HepG2 (cell line): ENCODE results near the gene DMGDH. TPM values are rescaled to one million over a fixed set of nuclear protein-coding genes. Genes with fewer than 3 reads are reported as not detected.

Experiments used
- ARID3A ChIP-seq: IDR thresholded peaks from 2 replicates; pipeline ENCODE4 v1.6.1; 2012; ENCODE audit warnings: low read depth, low read length, improper control_type of control experiment
- BATF2 ChIP-seq: sonication (generic); formaldehyde crosslinking; IDR thresholded peaks from 2 replicates; pipeline ENCODE4 v1.8.0; 2022; ENCODE audit warnings: mild to moderate bottlenecking, missing genetic modification reagents, moderate library complexity
- CREB3 ChIP-seq: sonication (generic); formaldehyde crosslinking; IDR thresholded peaks from 2 replicates; pipeline ENCODE4 v1.5.0; 2020; ENCODE audit warnings: missing genetic modification reagents
- CREM ChIP-seq, 2 experiments: sonication (generic) in 1 of 2; formaldehyde crosslinking in 1 of 2; IDR thresholded peaks; 2 replicates each; pipeline versions ENCODE4 v1.4.0 to v1.6.1; 2016 to 2020; ENCODE audit warnings: antibody characterized with exemption in 1 of 2, mild to moderate bottlenecking in 1 of 2, missing genetic modification reagents in 1 of 2
- ETV6 ChIP-seq: sonication (generic); formaldehyde crosslinking; conservative IDR thresholded peaks from 2 replicates; pipeline ENCODE4 v1.4.0; 2020; ENCODE audit warnings: missing genetic modification reagents
- FOXA3 ChIP-seq: IDR thresholded peaks from 2 replicates; pipeline ENCODE4 v1.6.1; 2016; ENCODE audit warnings: missing genetic modification reagents, missing compliant biosample characterization
- HNF4A ChIP-seq: sonication (generic); formaldehyde crosslinking; IDR thresholded peaks from 2 replicates; pipeline ENCODE4 v1.4.0; 2020; ENCODE audit warnings: missing genetic modification reagents
- KDM5A ChIP-seq: fragments of 200-600 bp; sonication (generic); IDR thresholded peaks from 2 replicates; pipeline ENCODE4 v1.7.0; 2018; ENCODE audit warnings: antibody characterized with exemption, mild to moderate bottlenecking, low read length, borderline replicate concordance
- NR0B2 ChIP-seq: sonication (generic); formaldehyde crosslinking; IDR thresholded peaks from 2 replicates; pipeline ENCODE4 v1.4.0; 2020; ENCODE audit warnings: mild to moderate bottlenecking, missing genetic modification reagents
- POGZ ChIP-seq: sonication (generic); formaldehyde crosslinking; IDR thresholded peaks from 2 replicates; pipeline ENCODE4 v1.4.0; 2020; ENCODE audit warnings: mild to moderate bottlenecking, missing genetic modification reagents
- RFX3 ChIP-seq: IDR thresholded peaks from 2 replicates; pipeline ENCODE4 v1.6.1; 2016; ENCODE audit warnings: missing biosample characterization, missing genetic modification reagents
- RORA ChIP-seq: sonication (generic); formaldehyde crosslinking; IDR thresholded peaks from 2 replicates; pipeline ENCODE4 v1.5.0; 2020; ENCODE audit warnings: mild to moderate bottlenecking, missing genetic modification reagents, moderate library complexity
- SP5 ChIP-seq: IDR thresholded peaks from 2 replicates; pipeline ENCODE4 v1.6.1; 2016; ENCODE audit warnings: low read depth, borderline replicate concordance
- SRF ChIP-seq: IDR thresholded peaks from 2 replicates; pipeline ENCODE4 v1.6.1; 2011; ENCODE audit warnings: mild to moderate bottlenecking, low read depth, low read length, moderate library complexity
- ZBTB33 ChIP-seq: sonication (generic); formaldehyde crosslinking; IDR thresholded peaks from 2 replicates; pipeline ENCODE4 v1.4.0; 2020; ENCODE audit warnings: missing genetic modification reagents
- ZC3H13 ChIP-seq: sonication (generic); formaldehyde crosslinking; IDR thresholded peaks from 2 replicates; pipeline ENCODE4 v1.8.1; 2023; ENCODE audit warnings: mild to moderate bottlenecking, missing genetic modification reagents, moderate library complexity
- ZC3H4 ChIP-seq: sonication (generic); formaldehyde crosslinking; IDR thresholded peaks from 2 replicates; pipeline ENCODE4 v1.4.0; 2020; ENCODE audit warnings: missing genetic modification reagents, borderline replicate concordance
- ZNF264 ChIP-seq: sonication (generic); formaldehyde crosslinking; IDR thresholded peaks from 2 replicates; pipeline ENCODE4 v1.4.0; 2020; ENCODE audit warnings: missing genetic modification reagents
- ZNF580 ChIP-seq: IDR thresholded peaks from 2 replicates; pipeline ENCODE4 v1.6.1; 2016; ENCODE audit warnings: low read depth, borderline replicate concordance
- ZNF678 ChIP-seq: sonication (generic); formaldehyde crosslinking; IDR thresholded peaks from 2 replicates; pipeline ENCODE4 v1.4.0; 2020; ENCODE audit warnings: mild to moderate bottlenecking, missing genetic modification reagents
- ZNF746 ChIP-seq: sonication (generic); formaldehyde crosslinking; IDR thresholded peaks from 2 replicates; pipeline ENCODE4 v1.8.0; 2022; ENCODE audit warnings: mild to moderate bottlenecking, missing genetic modification reagents
- ZSCAN21 ChIP-seq: sonication (generic); formaldehyde crosslinking; IDR thresholded peaks from 2 replicates; pipeline ENCODE4 v1.8.0; 2022; ENCODE audit warnings: mild to moderate bottlenecking, missing genetic modification reagents, moderate library complexity, borderline replicate concordance
- polyA plus RNA-seq, 8 experiments: library from polyadenylated mRNA; depleted of rRNA in 3 of 8; stranded (reverse) in 7 of 8; unstranded in 1 of 8; fragments of >200 nt; fragmentation: Illumina TruSeq in 4 of 8; extraction: Trizol in 4 of 8; gene quantifications; 2 replicates each; pipeline versions ENCODE4 v1.2.1 to v1.2.3, GENCODE V29; 2011 to 2016; ENCODE audit warnings: low read depth in 4 of 8, missing spikeins in 1 of 8, mixed read lengths in 1 of 8; ENCODE audit not compliant: insufficient read depth in 1 of 8
- total RNA-seq, 5 experiments: library from RNA; depleted of rRNA; stranded (reverse); fragments of >200 nt; fragmentation: Illumina TruSeq; extraction: Trizol; gene quantifications; 2 replicates each; pipeline ENCODE4 v1.2.3, GENCODE V29; 2016; ENCODE audit warnings: low read depth in 1 of 5

DMGDH gene
- total and polyA plus RNA-seq, 2 of the 13 experiments (the other 11 are each of a cell fraction or from before 2014, with no cell fraction given), result 3.6 to 7.9 TPM

- TF ChIP-seq ARID3A, result peak; percentile 89
- no peak for TF ChIP-seq ETV6 (CRISPR knock-in tag)
- TF ChIP-seq KDM5A, result peak; percentile 67; the same call in 1 of the 2 replicates
- no peak for TF ChIP-seq ZC3H13 (CRISPR knock-in tag)
- peak; percentile 97; the same call in 1 of the 2 replicates for TF ChIP-seq RORA (CRISPR knock-in tag)
- TF ChIP-seq NR0B2 (CRISPR knock-in tag), result no peak
- TF ChIP-seq SRF, result no peak
- TF ChIP-seq ZNF264 (CRISPR knock-in tag), result 0 out of 2 replicates have a peak, but pooled peaks have one; percentile 43
- no peak for TF ChIP-seq ZBTB33 (CRISPR knock-in tag)
- no peak for TF ChIP-seq ZNF678 (CRISPR knock-in tag)
- TF ChIP-seq RFX3 (CRISPR knock-in tag), result no peak
- TF ChIP-seq CREM (IDR thresholded peaks at IDR 0.05), result peak; percentile 79
- no peak for TF ChIP-seq CREM (CRISPR knock-in tag; IDR thresholded peaks at IDR 0.05)
- TF ChIP-seq ZSCAN21, result no peak
- no peak for TF ChIP-seq CREB3 (CRISPR knock-in tag)
- TF ChIP-seq FOXA3 (CRISPR knock-in tag), result peak; percentile 88
- TF ChIP-seq SP5 (CRISPR knock-in tag), result peak; percentile 24; the same call in 1 of the 2 replicates
- no peak for TF ChIP-seq BATF2 (CRISPR knock-in tag)
- no peak for TF ChIP-seq ZNF580 (CRISPR knock-in tag)
- peak; percentile 60 for TF ChIP-seq POGZ
- no peak for TF ChIP-seq ZNF746 (CRISPR knock-in tag)
- no peak for TF ChIP-seq ZC3H4 (CRISPR knock-in tag)
- peak; percentile 94 for TF ChIP-seq HNF4A (CRISPR knock-in tag)
Measured at GRCh38 chr5:79030663-79031484, 38.6 kb downstream of the DMGDH start (continued).
